Measurements from ENCODE around the gene TFAP2B. TPM values are rescaled to one million over a fixed set of nuclear protein-coding genes. Genes with fewer than 3 reads are reported as not detected.

Gene TFAP2B
- not detected for polyA plus RNA-seq (2012; ENCODE audit: missing spikeins)

DNA sequence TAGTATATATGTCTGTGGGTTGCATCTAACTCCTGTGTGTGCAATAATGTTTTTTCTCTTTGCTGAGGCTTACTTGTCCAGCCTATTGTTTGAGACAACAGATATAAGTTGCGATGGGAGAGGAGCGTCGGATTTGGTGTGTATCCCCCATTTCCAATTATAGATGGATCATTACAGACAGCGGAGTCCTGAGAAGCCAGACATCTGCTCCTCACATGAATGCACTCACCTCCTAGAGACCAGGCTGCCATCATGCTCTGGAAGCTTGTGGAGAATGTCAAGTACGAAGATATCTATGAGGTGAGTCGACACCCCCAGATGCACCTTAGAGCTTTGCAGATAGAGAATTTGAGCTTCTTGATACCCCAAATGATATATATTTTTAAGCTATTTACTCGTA lies at the start of gene TFAP2B:
Gene TFAP2B (plus strand): TSS at position 199 of the 400 bp plus-strand sequence. CDS start 21 bp downstream, at position 220.
- TF ChIP-seq TAF1 (IDR thresholded peaks at IDR 0.05; ENCODE audit: borderline replicate concordance, low read depth, low read length) (no peak), POLR2A (IDR thresholded peaks at IDR 0.05; ENCODE audit: low read depth, low read length) (no peak), POLR2AphosphoS5 (IDR thresholded peaks at IDR 0.05; ENCODE audit: low read depth, low read length) (no peak)
- FAIRE-seq, result no peak
- DNase-seq (ENCODE audit: insufficient read length), result no peak

DNA sequence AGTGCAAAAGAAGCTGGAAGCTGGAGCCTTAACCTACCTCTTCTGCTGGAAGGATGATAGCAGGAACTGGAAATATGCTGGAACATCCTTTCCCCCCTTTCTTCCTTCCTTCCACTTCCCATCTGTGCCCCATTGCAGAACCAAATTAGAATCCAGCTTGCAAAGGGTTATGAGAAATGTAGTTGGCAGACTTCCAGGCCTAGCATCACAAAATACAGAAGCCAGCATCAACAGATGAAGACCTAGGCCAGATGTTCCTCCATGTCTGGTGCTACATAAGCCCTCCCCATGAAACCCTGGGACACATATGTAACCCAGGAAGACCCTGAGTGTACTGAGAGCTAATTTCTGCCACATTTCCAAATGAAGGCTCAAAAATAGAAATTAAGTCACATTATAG lies 40.0 kb upstream of the TFAP2B start:
- no peak for TF ChIP-seq POLR2A (IDR thresholded peaks at IDR 0.05; ENCODE audit: low read depth, low read length)
- no peak for TF ChIP-seq POLR2AphosphoS5 (IDR thresholded peaks at IDR 0.05; ENCODE audit: low read depth, low read length)
- TF ChIP-seq TAF1 (IDR thresholded peaks at IDR 0.05; ENCODE audit: borderline replicate concordance, low read depth, low read length), result no peak
- FAIRE-seq (no peak), DNase-seq (ENCODE audit: insufficient read length) (no peak)

DNA sequence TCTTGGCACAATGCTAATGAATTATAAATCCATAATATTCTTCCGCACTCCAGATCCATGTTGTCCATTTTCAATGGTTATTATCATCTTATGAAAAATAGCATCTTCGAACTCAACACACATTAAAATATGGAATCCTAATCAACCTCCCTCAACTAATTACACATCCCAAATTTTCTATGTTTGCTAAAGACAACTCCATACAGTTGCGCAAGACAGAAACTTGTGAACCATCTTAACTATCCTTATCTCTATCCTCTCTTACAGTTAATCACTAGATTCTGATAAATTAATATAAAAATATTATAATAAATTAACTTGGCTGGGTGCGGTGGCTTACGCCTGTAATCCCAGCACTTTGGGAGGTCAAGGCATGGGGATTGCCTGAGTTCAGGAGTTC lies 38.3 kb upstream of the TFAP2B start:
- no peak for DNase-seq (ENCODE audit: insufficient read length)
- FAIRE-seq, result no peak
- TF ChIP-seq POLR2AphosphoS5 (IDR thresholded peaks at IDR 0.05; ENCODE audit: low read depth, low read length) (no peak), POLR2A (IDR thresholded peaks at IDR 0.05; ENCODE audit: low read depth, low read length) (no peak), TAF1 (IDR thresholded peaks at IDR 0.05; ENCODE audit: borderline replicate concordance, low read depth, low read length) (no peak)

DNA sequence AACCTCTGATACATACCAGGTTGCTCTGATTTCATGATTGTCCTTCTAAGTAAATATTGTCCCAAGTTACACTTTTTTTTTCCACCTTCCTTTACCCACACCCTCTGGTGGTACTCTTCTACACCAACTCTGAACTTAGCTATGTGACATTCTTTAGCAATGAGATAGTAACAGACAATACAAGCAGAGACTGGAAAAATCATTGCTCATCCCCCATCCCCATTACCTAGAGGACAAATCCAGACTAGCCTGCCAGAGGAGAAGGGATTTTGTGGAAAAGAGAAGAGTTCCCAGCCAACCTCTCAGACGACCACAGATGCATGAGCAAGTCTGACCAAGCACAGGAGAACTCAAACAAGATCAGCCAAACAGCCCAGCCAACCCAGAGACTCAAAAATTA lies 32.8 kb upstream of the TFAP2B start:
- no peak for DNase-seq (ENCODE audit: insufficient read length)
- TF ChIP-seq POLR2AphosphoS5 (IDR thresholded peaks at IDR 0.05; ENCODE audit: low read depth, low read length) (no peak), TAF1 (IDR thresholded peaks at IDR 0.05; ENCODE audit: borderline replicate concordance, low read depth, low read length) (no peak), POLR2A (IDR thresholded peaks at IDR 0.05; ENCODE audit: low read depth, low read length) (no peak)
- no peak for FAIRE-seq

DNA sequence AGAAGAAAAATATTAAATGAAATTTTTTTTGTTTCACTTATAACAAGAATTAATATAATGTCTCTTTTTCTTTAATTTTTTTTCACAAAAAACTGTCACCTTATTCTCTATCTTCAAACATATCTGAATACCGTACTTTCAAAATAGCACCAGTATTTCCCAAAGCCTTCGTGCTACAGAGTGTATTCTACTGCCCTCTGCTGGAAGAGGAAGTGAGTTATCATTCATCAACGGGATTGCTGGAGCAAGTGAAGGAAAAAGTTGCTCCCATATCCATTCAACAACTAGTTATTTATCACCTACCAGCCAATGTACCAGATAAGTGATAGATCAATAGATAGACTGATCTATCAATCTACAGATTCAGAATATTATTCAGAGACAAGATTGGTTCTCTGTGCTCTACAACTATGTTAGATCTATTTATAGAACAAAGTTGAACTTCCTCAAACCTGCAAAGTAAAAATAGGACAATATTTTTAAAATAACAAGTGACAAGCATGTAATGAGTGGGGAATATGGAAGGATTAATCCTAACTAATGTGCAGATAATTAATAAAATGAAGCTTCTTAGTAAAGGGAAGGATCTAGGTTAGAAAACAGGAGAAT lies 26.7 kb upstream of the TFAP2B start:
- no peak for TF ChIP-seq POLR2A (IDR thresholded peaks at IDR 0.05; ENCODE audit: low read depth, low read length)
- TF ChIP-seq POLR2AphosphoS5 (IDR thresholded peaks at IDR 0.05; ENCODE audit: low read depth, low read length), result no peak
- TF ChIP-seq TAF1 (IDR thresholded peaks at IDR 0.05; ENCODE audit: borderline replicate concordance, low read depth, low read length), result no peak
- FAIRE-seq (peak; percentile 57), DNase-seq (ENCODE audit: insufficient read length) (no peak)

DNA sequence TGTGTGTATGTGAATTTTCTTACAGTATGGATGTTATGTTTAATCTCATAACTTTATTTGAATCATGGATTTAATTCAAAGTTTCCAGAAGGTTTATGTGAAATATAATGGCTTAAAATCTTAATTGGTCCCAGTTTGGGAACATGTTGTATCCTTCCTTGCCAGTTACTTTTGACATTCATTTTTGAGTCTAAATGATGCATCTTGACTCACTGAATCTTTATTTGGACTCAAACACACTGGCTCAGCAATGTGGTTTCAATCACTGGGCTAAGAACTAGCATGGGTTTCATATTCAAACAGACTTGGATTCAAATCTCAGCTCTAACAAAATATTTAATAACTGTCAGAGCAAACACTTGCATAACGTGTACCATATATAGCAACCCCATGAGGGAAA lies 25.9 kb upstream of the TFAP2B start:
- TF ChIP-seq POLR2AphosphoS5 (IDR thresholded peaks at IDR 0.05; ENCODE audit: low read depth, low read length), result no peak
- TF ChIP-seq POLR2A (IDR thresholded peaks at IDR 0.05; ENCODE audit: low read depth, low read length), result no peak
- no peak for TF ChIP-seq TAF1 (IDR thresholded peaks at IDR 0.05; ENCODE audit: borderline replicate concordance, low read depth, low read length)
- DNase-seq (ENCODE audit: insufficient read length) (no peak), FAIRE-seq (no peak)

DNA sequence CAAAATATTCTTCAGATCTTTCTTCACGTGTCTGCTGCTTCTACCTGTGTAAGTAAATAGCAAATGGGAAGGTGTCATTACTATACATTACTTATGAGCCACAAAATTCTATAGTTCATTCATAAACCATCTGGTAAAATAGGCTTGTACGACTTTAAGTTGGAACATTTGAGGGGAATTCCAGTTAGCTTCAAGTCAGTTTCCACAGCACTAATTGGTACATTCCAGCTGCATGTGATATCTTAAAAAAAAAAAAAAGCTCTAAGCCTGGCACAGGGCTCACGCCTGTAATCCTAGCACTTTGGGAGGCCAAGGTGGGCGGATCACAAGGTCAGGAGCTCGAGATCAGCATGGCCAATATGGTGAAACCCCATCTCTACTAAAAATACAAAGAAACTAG lies 23.1 kb upstream of the TFAP2B start:
- FAIRE-seq (no peak), DNase-seq (ENCODE audit: insufficient read length) (no peak)
- TF ChIP-seq POLR2AphosphoS5 (IDR thresholded peaks at IDR 0.05; ENCODE audit: low read depth, low read length), result no peak
- no peak for TF ChIP-seq TAF1 (IDR thresholded peaks at IDR 0.05; ENCODE audit: borderline replicate concordance, low read depth, low read length)
- no peak for TF ChIP-seq POLR2A (IDR thresholded peaks at IDR 0.05; ENCODE audit: low read depth, low read length)

DNA sequence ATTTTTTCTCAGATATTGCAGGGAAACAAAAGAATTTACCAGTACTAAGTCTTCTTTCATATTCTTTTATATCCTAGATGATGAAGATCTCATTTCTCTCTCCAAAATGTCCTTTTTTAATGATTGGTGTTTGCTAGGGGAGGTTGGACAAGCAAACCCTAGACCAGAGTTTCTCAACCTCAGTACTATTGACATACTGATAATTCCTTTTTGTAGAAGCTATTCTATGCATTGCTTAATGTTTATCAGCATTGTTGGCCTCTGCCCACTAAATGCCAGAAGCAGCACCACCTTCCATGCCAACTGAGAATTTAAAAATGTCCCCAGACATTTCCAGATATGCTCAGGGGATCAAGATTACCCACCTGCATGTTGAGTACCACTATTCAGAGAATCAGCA lies 14.4 kb upstream of the TFAP2B start:
- no peak for TF ChIP-seq TAF1 (IDR thresholded peaks at IDR 0.05; ENCODE audit: borderline replicate concordance, low read depth, low read length)
- no peak for TF ChIP-seq POLR2AphosphoS5 (IDR thresholded peaks at IDR 0.05; ENCODE audit: low read depth, low read length)
- no peak for TF ChIP-seq POLR2A (IDR thresholded peaks at IDR 0.05; ENCODE audit: low read depth, low read length)
- FAIRE-seq (no peak), DNase-seq (ENCODE audit: insufficient read length) (no peak)

DNA sequence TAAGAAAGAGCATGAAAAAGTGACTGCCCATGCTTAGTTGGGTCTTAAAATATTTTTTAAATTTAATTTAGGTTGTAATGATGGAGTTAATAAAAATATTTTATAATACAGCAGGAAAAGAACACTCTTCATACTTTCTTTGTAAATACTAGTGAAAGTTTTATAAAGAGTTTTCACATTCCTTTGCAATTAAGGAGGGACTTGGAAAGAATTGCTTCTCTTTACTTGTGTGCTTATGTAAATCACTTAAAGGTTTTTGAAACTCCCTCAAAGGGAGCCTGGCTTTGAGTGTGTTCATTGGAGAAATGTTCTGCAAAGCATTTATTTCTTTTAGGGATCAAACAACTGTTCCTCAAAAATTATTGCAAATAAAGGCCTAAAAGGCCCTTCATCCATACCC lies 11.6 kb upstream of the TFAP2B start:
- FAIRE-seq (no peak), DNase-seq (ENCODE audit: insufficient read length) (no peak)
- TF ChIP-seq POLR2A (IDR thresholded peaks at IDR 0.05; ENCODE audit: low read depth, low read length), result no peak
- no peak for TF ChIP-seq POLR2AphosphoS5 (IDR thresholded peaks at IDR 0.05; ENCODE audit: low read depth, low read length)
- no peak for TF ChIP-seq TAF1 (IDR thresholded peaks at IDR 0.05; ENCODE audit: borderline replicate concordance, low read depth, low read length)

DNA sequence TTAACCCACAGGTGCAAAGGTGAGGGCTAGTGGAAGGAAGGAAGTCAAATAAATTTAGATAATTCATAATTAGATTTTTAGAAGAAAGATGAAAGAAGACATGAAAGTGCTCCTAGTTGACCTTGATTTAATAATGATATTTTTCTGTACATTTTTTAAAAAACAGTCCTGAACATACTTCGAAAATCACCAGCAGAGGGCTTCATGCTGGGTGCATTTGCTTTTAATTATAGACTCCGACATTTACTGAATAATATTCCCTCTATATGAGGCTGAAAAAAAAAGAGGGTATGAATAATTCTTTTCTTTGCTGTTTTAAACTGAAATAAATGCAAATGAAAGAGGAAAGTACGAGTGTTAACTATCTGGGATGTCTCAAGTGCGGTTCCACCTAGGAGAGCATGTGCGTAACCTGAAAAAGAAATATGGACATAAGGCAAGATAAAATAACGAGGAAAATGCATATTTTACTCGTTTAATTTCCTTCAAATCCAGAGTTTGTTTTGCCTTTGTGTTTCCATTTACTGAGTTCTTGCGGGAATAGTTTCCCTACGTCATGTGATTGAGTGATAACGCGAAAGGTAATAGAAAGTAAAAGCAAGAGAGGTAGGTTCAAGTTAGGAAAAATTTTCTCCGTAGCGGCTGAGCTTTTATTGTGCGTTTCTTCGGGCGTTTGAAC lies 3.1 kb upstream of the TFAP2B start:
- no peak for TF ChIP-seq POLR2A (IDR thresholded peaks at IDR 0.05; ENCODE audit: low read depth, low read length)
- no peak for TF ChIP-seq TAF1 (IDR thresholded peaks at IDR 0.05; ENCODE audit: borderline replicate concordance, low read depth, low read length)
- no peak for TF ChIP-seq POLR2AphosphoS5 (IDR thresholded peaks at IDR 0.05; ENCODE audit: low read depth, low read length)
- DNase-seq (ENCODE audit: insufficient read length), result no peak
- no peak for FAIRE-seq

DNA sequence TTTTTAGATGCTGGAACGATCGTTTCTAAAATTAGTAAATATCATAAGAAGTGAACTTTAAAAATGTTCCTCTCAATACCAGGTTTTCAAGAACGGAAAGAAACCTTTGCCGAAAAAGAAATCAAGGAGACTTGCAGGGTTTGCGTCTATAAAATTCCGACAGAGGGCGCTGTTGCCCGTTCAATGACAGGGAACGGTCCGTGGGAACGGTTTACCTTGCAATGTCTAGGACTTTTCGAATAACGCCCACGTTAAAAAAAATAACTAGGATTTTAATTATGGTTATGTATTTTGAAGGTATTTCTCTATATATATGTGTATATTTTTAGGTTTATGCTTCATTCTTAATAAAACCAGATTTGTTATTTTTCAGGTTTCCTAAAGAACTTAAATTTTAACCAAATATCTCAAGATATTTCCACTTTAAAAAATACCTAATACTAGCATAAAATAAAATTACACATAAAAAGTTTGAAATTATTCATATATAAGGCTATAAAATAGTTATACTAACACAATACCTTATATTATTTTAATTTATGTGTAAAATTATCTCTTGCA lies 2.5 kb upstream of the TFAP2B start:
- DNase-seq (ENCODE audit: insufficient read length) (no peak), FAIRE-seq (peak; percentile 71)
- TF ChIP-seq POLR2A (IDR thresholded peaks at IDR 0.05; ENCODE audit: low read depth, low read length), result no peak
- TF ChIP-seq POLR2AphosphoS5 (IDR thresholded peaks at IDR 0.05; ENCODE audit: low read depth, low read length), result no peak
- TF ChIP-seq TAF1 (IDR thresholded peaks at IDR 0.05; ENCODE audit: borderline replicate concordance, low read depth, low read length), result no peak

Measured in GM12892 (cell line).